Chondrocyte (in vitro differentiated cells): Measurements from ENCODE around the gene SLC10A4. TPM values are rescaled to one million over a fixed set of nuclear protein-coding genes. Genes with fewer than 3 reads are reported as not detected.

Source experiments
- DNase-seq: peaks from one replicate; pipeline ENCODE4 v3.0.0; 2021; ENCODE audit warnings: mixed read lengths, low spot score
- H3K27ac Mint-ChIP-seq: one replicate; pipeline ENCODE4 v1.8.0; 2021; ENCODE audit warnings: mild to moderate bottlenecking, moderate library complexity, mixed read lengths; ENCODE audit not compliant: unreplicated experiment
- H3K27me3 Mint-ChIP-seq: 2 replicates; pipeline ENCODE4 v1.8.0; 2021; ENCODE audit warnings: low read depth, mixed read lengths
- H3K36me3 Mint-ChIP-seq: 2 replicates; pipeline ENCODE4 v1.8.0; 2021; ENCODE audit warnings: low read depth, mixed read lengths
- H3K4me1 Mint-ChIP-seq: 2 replicates; pipeline ENCODE4 v1.8.0; 2021; ENCODE audit warnings: low read depth, mild to moderate bottlenecking, mixed read lengths
- H3K4me3 Mint-ChIP-seq: one replicate; pipeline ENCODE4 v1.8.0; 2021; ENCODE audit warnings: mild to moderate bottlenecking, moderate library complexity, mixed read lengths; ENCODE audit not compliant: unreplicated experiment
- H3K9me3 Mint-ChIP-seq: 2 replicates; pipeline ENCODE4 v1.8.0; 2021; ENCODE audit warnings: low read depth, mixed read lengths
- CTCF ChIP-seq: fragments of 200-600 bp; sonication (generic); IDR thresholded peaks from 2 replicates; pipeline ENCODE4 v1.5.0; 2021; ENCODE audit warnings: antibody characterized with exemption, mild to moderate bottlenecking, moderate library complexity
- total RNA-seq: library from RNA; stranded (reverse); gene quantifications from 3 replicates; pipeline ENCODE4 v1.2.1, GENCODE V29; 2021

The SLC10A4 gene
- total RNA-seq, 1 donor from 2014 or later, result not detected

GRCh38 chr4:48538358-48538757 lies 55.2 kb downstream of the SLC10A4 start:
- Mint-ChIP-seq H3K4me1 (no peaks in the 10 kb centered on the region), H3K27ac (no peak overlapping the region), H3K9me3 (no peaks in the 10 kb centered on the region), H3K36me3 (peaks cover 19% of the 10 kb centered on the region), H3K4me3 (no peak overlapping the region), H3K27me3 (no peaks in the 10 kb centered on the region)
- TF ChIP-seq CTCF, result no peak
- no peak for DNase-seq

Other genes with a start within 250 kb of the SLC10A4 start
- 0.12 to 0.35 TPM (median 0.26 TPM) in 3 replicates for gene TEC, start 213.5 kb upstream of the SLC10A4 start, total RNA-seq
- 80.4 to 84.4 TPM (median 84.2 TPM) in 3 replicates for gene SLAIN2, start 141.8 kb upstream of the SLC10A4 start, total RNA-seq
- not detected in 3 replicates for gene ZAR1, start 6.9 kb downstream of the SLC10A4 start, total RNA-seq